A549 treated with ZK216348 at 1 μM for 4 hours (cell line): Measurements from ENCODE around the gene THSD8. TPM values are rescaled to one million over a fixed set of nuclear protein-coding genes. Genes with fewer than 3 reads are reported as not detected.

Source experiments
- total RNA-seq: library from RNA; stranded (reverse); fragments of 200-300 nt; extraction: Qiagen RNA extraction; gene quantifications from 5 replicates; pipeline ENCODE4 v1.2.3, GENCODE V29; 2022; ENCODE audit warnings: low read depth

THSD8 gene
- total RNA-seq = 4.8 to 12.3 TPM (median 8.1 TPM) in 5 replicates

GRCh38 chr19:12801466-12802266 is at the start of gene THSD8, which contains the start of gene PRDX2:
THSD8 (plus strand) TSS chr19:12802069; CDS start chr19:12802072, 3 bp downstream.
PRDX2 (minus strand) TSS chr19:12801800; CDS start chr19:12801261, 539 bp downstream.

GRCh38 chr19:12774588-12775555 is 27.0 kb upstream of the THSD8 start, which contains the start of gene HOOK2:
HOOK2 (minus strand) TSS chr19:12775552; CDS start chr19:12775449, 103 bp downstream.

GRCh38 chr19:12791345-12792050 is 10.4 kb upstream of the THSD8 start, which contains the start of gene JUNB:
JUNB (plus strand) TSS chr19:12791486; CDS start chr19:12791772, 286 bp downstream.

GRCh38 chr19:12806242-12807081 is 4.6 kb downstream of the THSD8 start, which contains the start of gene RNASEH2A:
RNASEH2A (plus strand) TSS chr19:12806584; CDS start chr19:12806674, 90 bp downstream.

GRCh38 chr19:12834566-12834943 is 32.7 kb downstream of the THSD8 start, which contains the start of gene RTBDN:
RTBDN (minus strand) TSS chr19:12834579; CDS start chr19:12829979, 4,600 bp downstream.

GRCh38 chr19:12838182-12838885 is 36.5 kb downstream of the THSD8 start, which contains the start of gene MAST1:
MAST1 (plus strand) TSS chr19:12838515; CDS start chr19:12838573, 58 bp downstream.

Other genes with a start within 250 kb of the THSD8 start
- gene ZNF490, start 191.3 kb upstream of the THSD8 start, total RNA-seq = 0.49 to 1.3 TPM (median 0.65 TPM) in 5 replicates
- 3.9 to 5.7 TPM (median 4.9 TPM) in 5 replicates for gene ZNF791, start 191.1 kb upstream of the THSD8 start, total RNA-seq
- gene MAN2B1, start 135.3 kb upstream of the THSD8 start, total RNA-seq = 12.3 to 25.9 TPM (median 21.0 TPM) in 5 replicates
- 8.8 to 11.9 TPM (median 11.3 TPM) in 5 replicates for gene WDR83, start 135.3 kb upstream of the THSD8 start, total RNA-seq
- gene DHPS, start 120.2 kb upstream of the THSD8 start, total RNA-seq = 29.3 to 58.1 TPM (median 49.9 TPM) in 5 replicates
- not detected in 5 replicates for gene GNG14, start 114.1 kb upstream of the THSD8 start, total RNA-seq
- gene FBXW9, start 105.4 kb upstream of the THSD8 start, total RNA-seq = 7.7 to 13.8 TPM (median 12.2 TPM) in 5 replicates
- 24.7 to 40.2 TPM (median 36.9 TPM) in 5 replicates for gene TNPO2, start 78.1 kb upstream of the THSD8 start, total RNA-seq
- 146 to 249 TPM (median 219 TPM) in 5 replicates for gene TRIR, start 67.4 kb upstream of the THSD8 start, total RNA-seq
- 63.4 to 104 TPM (median 94.9 TPM) in 5 replicates for gene GET3, start 64.6 kb upstream of the THSD8 start, total RNA-seq
- gene BEST2, start 50.3 kb upstream of the THSD8 start, total RNA-seq = 0.47 to 0.85 TPM (median 0.62 TPM) in 5 replicates
- gene HOOK2, start 26.5 kb upstream of the THSD8 start, total RNA-seq = 4.5 to 14.2 TPM (median 11.1 TPM) in 5 replicates
- gene JUNB, start 10.6 kb upstream of the THSD8 start, total RNA-seq = 77.9 to 186 TPM (median 154 TPM) in 5 replicates
- 0.61 to 1.1 TPM (median 0.78 TPM) in 5 replicates for gene PRDX2, start 269 bp upstream of the THSD8 start, total RNA-seq
- 26.4 to 47.1 TPM (median 46.2 TPM) in 5 replicates for gene RNASEH2A, start 4.5 kb downstream of the THSD8 start, total RNA-seq
- gene RTBDN, start 32.5 kb downstream of the THSD8 start, total RNA-seq = 0.29 to 0.36 TPM in 2 of 5 replicates, not detected in the others
- gene MAST1, start 36.4 kb downstream of the THSD8 start, total RNA-seq = 0.98 to 2.5 TPM (median 2.5 TPM) in 5 replicates
- 22.6 to 31.7 TPM (median 30.2 TPM) in 5 replicates for gene DNASE2, start 79.4 kb downstream of the THSD8 start, total RNA-seq
- gene KLF1, start 85.1 kb downstream of the THSD8 start, total RNA-seq = not detected in 5 replicates
- gene GCDH, start 89.1 kb downstream of the THSD8 start, total RNA-seq = 7.4 to 10.3 TPM (median 9.3 TPM) in 5 replicates
- 0.29 to 1.0 TPM (median 0.84 TPM) in 4 of 5 replicates, not detected in the other for gene SYCE2, start 117.2 kb downstream of the THSD8 start, total RNA-seq
- gene FARSA, start 131.6 kb downstream of the THSD8 start, total RNA-seq = 51.4 to 78.1 TPM (median 75.8 TPM) in 5 replicates
- gene CALR, start 136.5 kb downstream of the THSD8 start, total RNA-seq = 489 to 619 TPM (median 537 TPM) in 5 replicates
- 62.0 to 88.3 TPM (median 81.0 TPM) in 5 replicates for gene RAD23A, start 143.8 kb downstream of the THSD8 start, total RNA-seq
- gene GADD45GIP1, start 155.2 kb downstream of the THSD8 start, total RNA-seq = 28.1 to 58.3 TPM (median 54.3 TPM) in 5 replicates
- gene DAND5, start 167.5 kb downstream of the THSD8 start, total RNA-seq = 0.08 to 0.19 TPM in 2 of 5 replicates, not detected in the others
- 2.2 to 4.9 TPM (median 4.5 TPM) in 5 replicates for gene NFIX, start 193.4 kb downstream of the THSD8 start, total RNA-seq